ENCODE measurements around the gene SERPINA10. TPM values are rescaled to one million over a fixed set of nuclear protein-coding genes. Genes with fewer than 3 reads are reported as not detected.

Gene SERPINA10
- total and polyA plus RNA-seq, 2 of the 13 experiments (the other 11 are each of a cell fraction or from before 2014, with no cell fraction given): 20.1 to 20.2 TPM

DNA sequence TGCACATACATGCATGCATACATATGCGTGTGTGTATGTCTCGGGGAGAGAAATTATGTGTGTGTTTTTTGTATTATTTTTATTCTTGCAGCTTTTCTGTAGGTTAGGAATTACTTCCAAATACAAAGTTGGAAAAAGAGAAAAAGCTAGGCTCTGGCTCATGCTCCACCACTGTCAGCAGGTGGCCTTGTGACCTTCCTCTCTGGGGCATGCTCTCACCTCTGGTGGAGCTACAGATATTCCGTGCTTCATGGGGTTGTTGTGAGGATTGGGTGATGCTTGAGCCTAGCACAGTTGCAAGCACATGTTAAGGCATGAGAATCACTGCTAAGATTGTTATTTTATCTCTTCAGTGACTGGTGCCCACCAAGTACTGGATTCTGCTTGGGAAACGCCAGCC is 36.8 kb upstream of the SERPINA10 start (continued):
- TF ChIP-seq ATF7-NPFF (CRISPR knock-in tag; IDR thresholded peaks at IDR 0.05; ENCODE audit: low read depth) (no peak), TGIF2 (CRISPR knock-in tag; IDR thresholded peaks at IDR 0.05) (no peak), PCBP1 (IDR thresholded peaks at IDR 0.05; ENCODE audit: borderline replicate concordance, low read depth, low read length) (no peak), ZZZ3 (CRISPR knock-in tag; IDR thresholded peaks at IDR 0.05; ENCODE audit: borderline replicate concordance) (no peak)
- TF ChIP-seq, protein P1, sequence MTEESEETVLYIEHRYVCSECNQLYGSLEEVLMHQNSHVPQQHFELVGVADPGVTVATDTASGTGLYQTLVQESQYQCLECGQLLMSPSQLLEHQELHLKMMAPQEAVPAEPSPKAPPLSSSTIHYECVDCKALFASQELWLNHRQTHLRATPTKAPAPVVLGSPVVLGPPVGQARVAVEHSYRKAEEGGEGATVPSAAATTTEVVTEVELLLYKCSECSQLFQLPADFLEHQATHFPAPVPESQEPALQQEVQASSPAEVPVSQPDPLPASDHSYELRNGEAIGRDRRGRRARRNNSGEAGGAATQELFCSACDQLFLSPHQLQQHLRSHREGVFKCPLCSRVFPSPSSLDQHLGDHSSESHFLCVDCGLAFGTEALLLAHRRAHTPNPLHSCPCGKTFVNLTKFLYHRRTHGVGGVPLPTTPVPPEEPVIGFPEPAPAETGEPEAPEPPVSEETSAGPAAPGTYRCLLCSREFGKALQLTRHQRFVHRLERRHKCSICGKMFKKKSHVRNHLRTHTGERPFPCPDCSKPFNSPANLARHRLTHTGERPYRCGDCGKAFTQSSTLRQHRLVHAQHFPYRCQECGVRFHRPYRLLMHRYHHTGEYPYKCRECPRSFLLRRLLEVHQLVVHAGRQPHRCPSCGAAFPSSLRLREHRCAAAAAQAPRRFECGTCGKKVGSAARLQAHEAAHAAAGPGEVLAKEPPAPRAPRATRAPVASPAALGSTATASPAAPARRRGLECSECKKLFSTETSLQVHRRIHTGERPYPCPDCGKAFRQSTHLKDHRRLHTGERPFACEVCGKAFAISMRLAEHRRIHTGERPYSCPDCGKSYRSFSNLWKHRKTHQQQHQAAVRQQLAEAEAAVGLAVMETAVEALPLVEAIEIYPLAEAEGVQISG (CRISPR knock-in tag; IDR thresholded peaks at IDR 0.05): 0 out of 2 replicates have a peak, but pooled peaks have one; percentile 30
- TF ChIP-seq, protein P2, sequence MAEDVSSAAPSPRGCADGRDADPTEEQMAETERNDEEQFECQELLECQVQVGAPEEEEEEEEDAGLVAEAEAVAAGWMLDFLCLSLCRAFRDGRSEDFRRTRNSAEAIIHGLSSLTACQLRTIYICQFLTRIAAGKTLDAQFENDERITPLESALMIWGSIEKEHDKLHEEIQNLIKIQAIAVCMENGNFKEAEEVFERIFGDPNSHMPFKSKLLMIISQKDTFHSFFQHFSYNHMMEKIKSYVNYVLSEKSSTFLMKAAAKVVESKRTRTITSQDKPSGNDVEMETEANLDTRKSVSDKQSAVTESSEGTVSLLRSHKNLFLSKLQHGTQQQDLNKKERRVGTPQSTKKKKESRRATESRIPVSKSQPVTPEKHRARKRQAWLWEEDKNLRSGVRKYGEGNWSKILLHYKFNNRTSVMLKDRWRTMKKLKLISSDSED (CRISPR knock-in tag; IDR thresholded peaks at IDR 0.05): no peak
- TF ChIP-seq, protein P3, sequence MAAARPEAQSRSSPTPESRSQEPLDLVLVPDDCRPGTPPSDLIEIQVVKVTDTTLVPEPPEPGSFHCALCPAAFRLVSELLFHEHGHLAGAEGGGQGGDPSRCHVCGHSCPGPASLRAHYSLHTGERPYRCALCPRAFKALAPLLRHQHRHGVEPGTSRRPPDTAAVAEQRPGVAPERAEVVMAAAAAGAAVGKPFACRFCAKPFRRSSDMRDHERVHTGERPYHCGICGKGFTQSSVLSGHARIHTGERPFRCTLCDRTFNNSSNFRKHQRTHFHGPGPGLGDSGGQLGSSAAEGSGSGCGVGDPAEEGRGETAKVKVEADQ (CRISPR knock-in tag; IDR thresholded peaks at IDR 0.05; ENCODE audit: borderline replicate concordance): no peak

DNA sequence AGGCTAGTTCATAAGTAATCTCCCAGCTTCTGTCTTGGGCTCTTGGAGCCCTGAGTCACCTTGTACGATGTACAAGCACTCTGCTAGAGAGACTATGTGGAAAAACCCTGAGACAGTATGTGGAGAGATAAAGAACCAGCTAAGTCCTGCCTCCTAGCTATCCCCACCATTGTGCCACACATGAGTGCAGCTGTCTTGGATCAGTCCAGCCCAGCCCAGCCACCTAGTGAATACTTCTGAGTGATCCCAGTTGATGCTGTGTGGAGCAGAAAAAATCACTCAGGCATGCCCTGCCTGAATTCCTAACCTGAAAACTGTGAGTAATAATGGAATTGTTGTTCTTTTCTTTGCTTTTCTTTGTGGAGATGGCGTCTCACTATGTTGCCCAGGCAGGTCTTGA is 35.1 kb upstream of the SERPINA10 start:
- Histone ChIP-seq H3K9ac (ENCODE audit: insufficient read depth, low read depth, low read length) (no peak overlapping the region), H3K79me2 (ENCODE audit: insufficient read depth, low read length) (no peaks in the 10 kb centered on the region), H4K20me1 (ENCODE audit: insufficient read depth, low read length) (no peaks in the 10 kb centered on the region), H3K27ac (ENCODE audit: extremely low read length, insufficient read depth, low read length) (no peak overlapping the region), H3K9me3 (ENCODE audit: low read length) (no peaks in the 10 kb centered on the region), H3K4me3 (replicated peaks in 1 of 3; ENCODE audit: insufficient read depth in 1 of 3, low read depth in 2 of 3, low read length in 3 of 3) (no peak overlapping the region), H2AFZ (ENCODE audit: low read length) (no peak overlapping the region), H3K27me3 (ENCODE audit: control insufficient read depth in 1 of 2, insufficient read depth in 2 of 2, low read length in 2 of 2) (no peaks in the 10 kb centered on the region), H3K4me2 (ENCODE audit: low read depth, low read length) (no peak overlapping the region), H3K4me1 (ENCODE audit: insufficient read depth, low read length) (peaks cover 68% of the 10 kb centered on the region), H3K36me3 (replicated peaks in 1 of 2; ENCODE audit: control insufficient read depth in 1 of 2, insufficient read depth in 2 of 2, low read length in 2 of 2) (no peaks in the 10 kb centered on the region)
- no TSS peak for BruUV-seq (replicated peaks)
- FAIRE-seq (no peak), ATAC-seq (no peak), DNase-seq (ENCODE audit: low spot score) (no peak)
- intact Hi-C loops (cut with micrococcal nuclease; ENCODE audit: unreplicated experiment) (no loop called here), in situ Hi-C loops (cut with HindIII; ENCODE audit: extremely low pct_ligation_motif_present, low pct_unique_long_range_greater_than_20kb) (no loop called here)
- ChIA-PET POLR2A (no interaction called here), CTCF (ENCODE audit: low intra/inter-chr PET ratio, low total read pairs) (no interaction called here)
- 90% methylated on average over 2 of the region's 2 CpGs for WGBS (ENCODE audit: low lambda C conversion rate)
- TF ChIP-seq EED (CRISPR knock-in tag; IDR thresholded peaks at IDR 0.05) (no peak), MAZ (IDR thresholded peaks at IDR 0.05; ENCODE audit: borderline replicate concordance, low read depth, low read length) (no peak), MAZ (CRISPR knock-in tag; IDR thresholded peaks at IDR 0.05; ENCODE audit: low read depth) (no peak), ATF7 (IDR thresholded peaks at IDR 0.05) (no peak), ATF7 (CRISPR knock-in tag; IDR thresholded peaks at IDR 0.05) (no peak), YEATS2 (CRISPR knock-in tag; IDR thresholded peaks at IDR 0.05; ENCODE audit: borderline replicate concordance) (no peak), NR2C2 (CRISPR knock-in tag; IDR thresholded peaks at IDR 0.05; ENCODE audit: borderline replicate concordance) (no peak), NFYB (CRISPR knock-in tag; IDR thresholded peaks at IDR 0.05) (no peak)
- TF ChIP-seq, protein P4, sequence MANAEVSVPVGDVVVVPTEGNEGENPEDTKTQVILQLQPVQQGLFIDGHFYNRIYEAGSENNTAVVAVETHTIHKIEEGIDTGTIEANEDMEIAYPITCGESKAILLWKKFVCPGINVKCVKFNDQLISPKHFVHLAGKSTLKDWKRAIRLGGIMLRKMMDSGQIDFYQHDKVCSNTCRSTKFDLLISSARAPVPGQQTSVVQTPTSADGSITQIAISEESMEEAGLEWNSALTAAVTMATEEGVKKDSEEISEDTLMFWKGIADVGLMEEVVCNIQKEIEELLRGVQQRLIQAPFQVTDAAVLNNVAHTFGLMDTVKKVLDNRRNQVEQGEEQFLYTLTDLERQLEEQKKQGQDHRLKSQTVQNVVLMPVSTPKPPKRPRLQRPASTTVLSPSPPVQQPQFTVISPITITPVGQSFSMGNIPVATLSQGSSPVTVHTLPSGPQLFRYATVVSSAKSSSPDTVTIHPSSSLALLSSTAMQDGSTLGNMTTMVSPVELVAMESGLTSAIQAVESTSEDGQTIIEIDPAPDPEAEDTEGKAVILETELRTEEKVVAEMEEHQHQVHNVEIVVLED (CRISPR knock-in tag; IDR thresholded peaks at IDR 0.05; ENCODE audit: borderline replicate concordance): no peak
- TF ChIP-seq, protein P5, sequence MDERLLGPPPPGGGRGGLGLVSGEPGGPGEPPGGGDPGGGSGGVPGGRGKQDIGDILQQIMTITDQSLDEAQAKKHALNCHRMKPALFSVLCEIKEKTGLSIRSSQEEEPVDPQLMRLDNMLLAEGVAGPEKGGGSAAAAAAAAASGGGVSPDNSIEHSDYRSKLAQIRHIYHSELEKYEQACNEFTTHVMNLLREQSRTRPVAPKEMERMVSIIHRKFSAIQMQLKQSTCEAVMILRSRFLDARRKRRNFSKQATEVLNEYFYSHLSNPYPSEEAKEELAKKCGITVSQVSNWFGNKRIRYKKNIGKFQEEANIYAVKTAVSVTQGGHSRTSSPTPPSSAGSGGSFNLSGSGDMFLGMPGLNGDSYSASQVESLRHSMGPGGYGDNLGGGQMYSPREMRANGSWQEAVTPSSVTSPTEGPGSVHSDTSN (CRISPR knock-in tag; IDR thresholded peaks at IDR 0.05): no peak

All from HepG2 (cell line).